Vagina (tissue), 2 donors: Measurements from ENCODE around the gene TMEM245.

ENCODE experiments used
- POLR2A ChIP-seq, 2 donors: fragments of 450-650 bp; IDR thresholded peaks; one replicate each; pipeline ENCODE4 v1.6.1; 2017; ENCODE audit warnings: antibody characterized with exemption in 2 of 2, mild to moderate bottlenecking in 2 of 2, moderate library complexity in 2 of 2
- POLR2AphosphoS5 ChIP-seq, 2 donors: sonication (generic); formaldehyde crosslinking; IDR thresholded peaks; one replicate each; pipeline ENCODE4 v1.9.0; 2017; ENCODE audit warnings: antibody characterized with exemption in 2 of 2, mild to moderate bottlenecking in 2 of 2, low read depth in 1 of 2; ENCODE audit not compliant: insufficient read depth in 1 of 2
- TF ChIP-seq, protein P1 (sequence below), 3 experiments: fragments of 450-650 bp in 2 of 3; fragments of 200-600 bp in 1 of 3; sonication (generic) in 1 of 3; IDR thresholded peaks; one replicate each; pipeline ENCODE4 v1.5.1; 2017 to 2019; ENCODE audit warnings: antibody characterized with exemption in 3 of 3, mild to moderate bottlenecking in 2 of 3, moderate library complexity in 2 of 3

DNA sequence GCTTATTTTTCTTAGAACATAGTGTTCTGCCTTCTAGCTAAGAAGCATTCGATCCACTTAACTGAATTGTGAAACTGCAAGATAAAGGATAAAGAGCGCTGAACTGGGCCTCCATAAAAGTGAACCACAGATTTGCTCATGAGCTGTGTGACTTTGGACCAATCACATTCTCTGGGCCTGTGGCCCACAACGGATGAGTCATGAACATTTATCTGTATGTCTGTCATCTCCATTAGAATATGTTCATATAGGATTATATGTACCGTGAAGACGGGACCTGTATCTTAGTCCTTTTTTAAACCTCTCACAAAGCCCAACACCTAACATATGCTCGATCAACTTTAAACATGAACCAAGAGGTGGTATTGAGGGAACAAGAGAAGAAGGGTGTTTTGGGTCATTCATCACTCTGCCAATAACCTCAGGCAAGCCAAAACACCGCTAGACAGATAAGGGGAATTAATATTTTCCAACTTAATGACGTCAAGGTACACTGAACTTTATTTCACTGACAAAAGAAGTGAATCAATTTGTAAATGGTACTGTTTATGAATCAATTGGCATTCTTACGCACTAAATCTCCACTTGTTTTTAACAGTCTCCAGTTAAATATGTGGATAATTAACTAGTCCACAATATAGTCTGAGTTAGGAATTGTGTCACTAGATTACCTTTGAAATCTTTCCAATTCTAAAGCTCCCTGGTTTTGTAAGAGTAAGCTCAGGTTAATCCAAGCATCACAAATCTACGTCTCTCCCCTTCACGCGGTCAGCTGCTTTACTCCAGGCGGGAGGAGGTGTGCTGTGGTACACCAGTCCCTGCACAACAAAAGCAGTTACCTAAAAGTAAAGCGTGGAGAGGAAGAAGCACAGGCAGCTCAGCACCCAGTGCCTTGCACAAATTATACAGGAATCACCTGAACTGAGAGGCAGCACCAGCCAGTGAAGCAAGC is 1.6 kb downstream of the TMEM245 start:
- TF ChIP-seq, protein P1, sequence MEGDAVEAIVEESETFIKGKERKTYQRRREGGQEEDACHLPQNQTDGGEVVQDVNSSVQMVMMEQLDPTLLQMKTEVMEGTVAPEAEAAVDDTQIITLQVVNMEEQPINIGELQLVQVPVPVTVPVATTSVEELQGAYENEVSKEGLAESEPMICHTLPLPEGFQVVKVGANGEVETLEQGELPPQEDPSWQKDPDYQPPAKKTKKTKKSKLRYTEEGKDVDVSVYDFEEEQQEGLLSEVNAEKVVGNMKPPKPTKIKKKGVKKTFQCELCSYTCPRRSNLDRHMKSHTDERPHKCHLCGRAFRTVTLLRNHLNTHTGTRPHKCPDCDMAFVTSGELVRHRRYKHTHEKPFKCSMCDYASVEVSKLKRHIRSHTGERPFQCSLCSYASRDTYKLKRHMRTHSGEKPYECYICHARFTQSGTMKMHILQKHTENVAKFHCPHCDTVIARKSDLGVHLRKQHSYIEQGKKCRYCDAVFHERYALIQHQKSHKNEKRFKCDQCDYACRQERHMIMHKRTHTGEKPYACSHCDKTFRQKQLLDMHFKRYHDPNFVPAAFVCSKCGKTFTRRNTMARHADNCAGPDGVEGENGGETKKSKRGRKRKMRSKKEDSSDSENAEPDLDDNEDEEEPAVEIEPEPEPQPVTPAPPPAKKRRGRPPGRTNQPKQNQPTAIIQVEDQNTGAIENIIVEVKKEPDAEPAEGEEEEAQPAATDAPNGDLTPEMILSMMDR (IDR thresholded peaks at IDR 0.05): no peak
- TF ChIP-seq POLR2AphosphoS5 (IDR thresholded peaks at IDR 0.05; ENCODE audit: insufficient read depth in 1 of 2, low read depth in 1 of 2) (peak in 1 of 2 donors; percentile 31), POLR2A (IDR thresholded peaks at IDR 0.05) (no peak)
